ENCODE results near the gene DMAC2. TPM values are rescaled to one million over a fixed set of nuclear protein-coding genes. Genes with fewer than 3 reads are reported as not detected.
A peak's percentile ranks its signal among the peaks of the same experiment; 100 is the strongest.

Gene DMAC2
- total and polyA plus RNA-seq, 8 donors, result 48.4 to 64.6 (median 58.4) TPM

GRCh38 chr19:41397086-41398049 lies 42.3 kb downstream of the DMAC2 start, which contains the start of the genes BCKDHA and EXOSC5:
Gene BCKDHA (plus strand): TSS chr19:41397818. CDS start chr19:41397828, 10 bp downstream.
Gene EXOSC5 (minus strand): TSS chr19:41397359. CDS start chr19:41397328, 31 bp downstream.
- Histone ChIP-seq H3K4me1 (peaks cover 13 to 63% of the 10 kb centered on the region in 2 donors), H3K9me3 (no peaks in the 10 kb centered on the region), H3K36me3 (peaks cover 0 to 5% of the 10 kb centered on the region in 2 donors), H3K4me3 (peak within 1 kb of the TSS; percentile 84 to 94), H3K27ac (peak within 1 kb of the TSS; percentile 86 to 93), H3K27me3 (no peaks in the 10 kb centered on the region)
- intact Hi-C loops (cut with DNase I), result no loop called here
- DNase-seq (peak; percentile 99 to 100 (median 100)), ATAC-seq (peak; percentile 98)
- TF ChIP-seq CTCF (IDR thresholded peaks at IDR 0.05), result no peak

DNA sequence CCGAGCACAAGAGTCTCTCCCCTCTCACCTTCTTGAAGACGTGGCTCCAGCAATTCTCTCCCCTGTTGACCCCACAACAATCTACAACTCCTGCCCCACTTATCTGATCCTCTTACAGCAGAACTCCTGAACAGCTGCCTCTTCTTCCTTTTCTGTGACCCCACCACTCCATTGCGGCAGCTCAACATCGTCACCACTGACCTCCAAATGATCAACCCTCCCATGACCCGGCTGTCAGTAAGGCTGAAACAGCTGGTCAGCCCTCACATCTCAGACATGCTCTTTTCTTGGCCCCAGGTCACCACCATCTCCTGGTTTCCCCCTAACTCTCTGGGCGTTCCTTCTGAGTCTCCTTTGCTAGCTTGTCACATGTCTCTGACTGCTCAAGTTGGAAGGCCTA lies 44.4 kb downstream of the DMAC2 start:
- ATAC-seq (no peak), DNase-seq (no peak)
- H3K27me3 ChIP-seq, result no peaks in the 10 kb centered on the region
- peaks cover 0 to 18% of the 10 kb centered on the region in 2 donors for H3K36me3 ChIP-seq
- no peak overlapping the region for H3K4me3 ChIP-seq
- peaks cover 13 to 50% of the 10 kb centered on the region in 2 donors for H3K4me1 ChIP-seq
- intact Hi-C loops (cut with DNase I), result no loop called here
- H3K27ac ChIP-seq, result no peak overlapping the region
- H3K9me3 ChIP-seq, result no peaks in the 10 kb centered on the region
- TF ChIP-seq CTCF (IDR thresholded peaks at IDR 0.05), result no peak

DNA sequence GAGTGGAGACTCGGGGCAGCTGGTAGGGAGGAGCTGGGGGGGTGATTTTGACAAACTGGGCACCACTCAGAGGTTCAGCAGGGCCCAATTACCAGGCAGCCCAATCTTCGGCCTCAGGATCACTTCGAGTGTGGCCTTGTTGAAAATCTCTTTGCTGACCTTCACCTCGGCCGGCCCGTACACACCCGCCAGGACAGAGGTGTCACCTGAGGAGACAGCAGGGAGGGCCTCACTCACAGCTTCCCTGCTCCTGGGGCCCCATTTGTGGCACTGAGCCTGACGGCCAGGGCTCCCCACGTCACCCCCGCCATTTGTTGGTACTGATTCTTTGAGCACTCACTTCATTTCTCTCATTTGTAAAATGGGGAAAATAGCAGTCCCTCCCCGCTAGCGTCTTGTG lies 46.9 kb downstream of the DMAC2 start:
- Histone ChIP-seq H3K4me3 (no peak overlapping the region), H3K27me3 (no peaks in the 10 kb centered on the region), H3K9me3 (no peaks in the 10 kb centered on the region), H3K36me3 (peaks cover 0 to 43% of the 10 kb centered on the region in 2 donors), H3K4me1 (peaks cover 3 to 26% of the 10 kb centered on the region in 2 donors), H3K27ac (no peak overlapping the region)
- no peak for DNase-seq
- ATAC-seq, result no peak
- intact Hi-C loops (cut with DNase I), result no loop called here
- no peak for TF ChIP-seq CTCF (IDR thresholded peaks at IDR 0.05)

DNA sequence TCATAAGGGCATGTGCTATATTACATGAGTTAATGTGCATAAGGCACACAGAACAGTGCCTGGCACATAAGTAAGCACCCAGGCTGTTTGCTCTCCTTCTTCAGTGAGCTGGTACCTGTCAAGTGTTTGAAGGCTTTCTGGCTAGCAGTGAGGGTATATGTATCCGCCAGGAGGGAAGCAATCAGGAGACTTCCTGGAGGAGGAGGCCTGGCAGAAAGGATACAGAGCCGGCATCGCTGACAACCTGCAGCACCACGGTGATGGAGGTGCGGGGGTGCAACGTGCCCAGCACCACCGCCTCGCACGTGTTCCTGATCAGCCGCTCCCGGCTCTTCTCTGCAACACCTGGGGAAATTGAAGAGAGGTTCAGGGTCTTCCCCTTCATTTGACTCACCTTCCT lies 48.1 kb downstream of the DMAC2 start:
- Histone ChIP-seq H3K4me3 (no peak overlapping the region), H3K27ac (no peak overlapping the region), H3K27me3 (no peaks in the 10 kb centered on the region), H3K36me3 (peaks cover 0 to 52% of the 10 kb centered on the region in 2 donors), H3K4me1 (peaks cover 3 to 21% of the 10 kb centered on the region in 2 donors), H3K9me3 (no peaks in the 10 kb centered on the region)
- ATAC-seq (no peak), DNase-seq (no peak)
- intact Hi-C loops (cut with DNase I), result no loop called here
- TF ChIP-seq CTCF (IDR thresholded peaks at IDR 0.05), result no peak

GRCh38 chr19:41386442-41386841 lies 53.3 kb downstream of the DMAC2 start:
- DNase-seq (no peak), ATAC-seq (no peak)
- intact Hi-C loops (cut with DNase I), result no loop called here
- Histone ChIP-seq H3K4me3 (no peak overlapping the region), H3K4me1 (no peaks in the 10 kb centered on the region), H3K27me3 (no peaks in the 10 kb centered on the region), H3K27ac (no peak overlapping the region), H3K36me3 (peaks cover 0 to 79% of the 10 kb centered on the region in 2 donors), H3K9me3 (no peaks in the 10 kb centered on the region)
- TF ChIP-seq CTCF (IDR thresholded peaks at IDR 0.05), result no peak
